Measurements from ENCODE around the gene TOX3.

DNA sequence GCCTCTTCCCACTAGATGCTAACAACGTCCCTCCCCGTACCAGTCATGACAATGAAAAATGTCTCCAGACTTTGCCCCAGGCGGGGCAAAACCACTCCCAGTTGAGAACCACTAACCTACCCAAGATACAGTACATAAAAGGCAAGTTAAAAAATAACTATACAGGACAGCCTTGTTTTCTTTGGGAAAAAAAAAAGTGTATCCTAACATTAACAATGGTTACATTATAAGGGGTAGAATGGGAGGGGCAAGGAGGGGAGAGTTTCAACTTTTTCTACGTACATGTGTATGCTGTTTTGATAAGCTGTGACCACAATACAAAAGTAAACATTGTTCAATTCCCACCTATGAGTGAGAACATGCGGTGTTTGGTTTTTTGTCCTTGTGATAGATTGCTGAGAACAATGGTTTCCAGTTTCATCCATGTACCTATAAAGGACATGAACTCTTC lies 94.9 kb downstream of the TOX3 start:
- TF ChIP-seq, protein P1, sequence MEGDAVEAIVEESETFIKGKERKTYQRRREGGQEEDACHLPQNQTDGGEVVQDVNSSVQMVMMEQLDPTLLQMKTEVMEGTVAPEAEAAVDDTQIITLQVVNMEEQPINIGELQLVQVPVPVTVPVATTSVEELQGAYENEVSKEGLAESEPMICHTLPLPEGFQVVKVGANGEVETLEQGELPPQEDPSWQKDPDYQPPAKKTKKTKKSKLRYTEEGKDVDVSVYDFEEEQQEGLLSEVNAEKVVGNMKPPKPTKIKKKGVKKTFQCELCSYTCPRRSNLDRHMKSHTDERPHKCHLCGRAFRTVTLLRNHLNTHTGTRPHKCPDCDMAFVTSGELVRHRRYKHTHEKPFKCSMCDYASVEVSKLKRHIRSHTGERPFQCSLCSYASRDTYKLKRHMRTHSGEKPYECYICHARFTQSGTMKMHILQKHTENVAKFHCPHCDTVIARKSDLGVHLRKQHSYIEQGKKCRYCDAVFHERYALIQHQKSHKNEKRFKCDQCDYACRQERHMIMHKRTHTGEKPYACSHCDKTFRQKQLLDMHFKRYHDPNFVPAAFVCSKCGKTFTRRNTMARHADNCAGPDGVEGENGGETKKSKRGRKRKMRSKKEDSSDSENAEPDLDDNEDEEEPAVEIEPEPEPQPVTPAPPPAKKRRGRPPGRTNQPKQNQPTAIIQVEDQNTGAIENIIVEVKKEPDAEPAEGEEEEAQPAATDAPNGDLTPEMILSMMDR (conservative IDR thresholded peaks at IDR 0.05), result no peak
- no peak for TF ChIP-seq ZFX (IDR thresholded peaks at IDR 0.05)

All from C4-2B (cell line).